ENCODE results near the gene ARHGAP32. TPM values are rescaled to one million over a fixed set of nuclear protein-coding genes. Genes with fewer than 3 reads are reported as not detected.

ARHGAP32 gene
- total and polyA plus RNA-seq, 4 experiments from 2014 or later, result 0.18 to 9.6 (median 3.9) TPM

Other genes starting within 250 kb of the ARHGAP32 start
- not detected for gene TP53AIP1, start 249.5 kb downstream of the ARHGAP32 start, total RNA-seq
- not detected for gene TP53AIP1, start 249.5 kb downstream of the ARHGAP32 start, polyA plus RNA-seq
- gene BARX2, start 183.5 kb upstream of the ARHGAP32 start, total RNA-seq, result not detected
- gene BARX2, start 183.5 kb upstream of the ARHGAP32 start, polyA plus RNA-seq, result not detected

All from CD4-positive, alpha-beta memory T cell (primary cell).